Tibial nerve (tissue), 4 donors: Measurements from ENCODE around the gene RPS6KA2. TPM values are rescaled to one million over a fixed set of nuclear protein-coding genes. Genes with fewer than 3 reads are reported as not detected.

ENCODE experiments used
- DNase-seq, 2 donors: peaks; one replicate each; pipeline ENCODE4 v3.0.0-alpha.2; 2019; ENCODE audit warnings: low spot score in 2 of 2
- H3K27ac ChIP-seq, 4 donors: fragments of 200-600 bp; sonication (generic) in 3 of 4; one replicate each; pipeline ENCODE4 v1.5.1; 2017 to 2019; ENCODE audit warnings: mild to moderate bottlenecking in 1 of 4
- H3K27me3 ChIP-seq, 2 donors: fragments of 200-600 bp; sonication (generic) in 1 of 2; one replicate each; pipeline versions ENCODE4 v1.5.1 to v1.6.0; 2017 to 2019
- H3K36me3 ChIP-seq, 3 donors: fragments of 200-600 bp; sonication (generic); one replicate each; pipeline ENCODE4 v1.5.1; 2018 to 2019
- H3K4me1 ChIP-seq, 4 donors: fragments of 200-600 bp; sonication (generic) in 3 of 4; one replicate each; pipeline ENCODE4 v1.5.1; 2017 to 2019
- H3K4me3 ChIP-seq, 4 donors: fragments of 200-600 bp; sonication (generic) in 3 of 4; one replicate each; pipeline ENCODE4 v1.5.1; 2017 to 2019; ENCODE audit warnings: mild to moderate bottlenecking in 1 of 4, moderate library complexity in 1 of 4
- H3K9me3 ChIP-seq, 4 donors: fragments of 200-600 bp; sonication (generic) in 3 of 4; one replicate each; pipeline ENCODE4 v1.5.1; 2017 to 2019
- CTCF ChIP-seq, 5 experiments: fragments of 200-600 bp in 3 of 5; fragments of 450-650 bp in 2 of 5; sonication (generic) in 3 of 5; IDR thresholded peaks; one replicate each; pipeline ENCODE4 v1.5.1; 2016 to 2019; ENCODE audit warnings: antibody characterized with exemption in 5 of 5, mild to moderate bottlenecking in 3 of 5, moderate library complexity in 2 of 5
- EP300 ChIP-seq, 2 donors: sonication (generic); formaldehyde crosslinking; IDR thresholded peaks; one replicate each; pipeline ENCODE4 v1.6.1; 2017; ENCODE audit warnings: antibody characterized with exemption in 2 of 2, mild to moderate bottlenecking in 1 of 2
- POLR2A ChIP-seq, 2 donors: fragments of 450-650 bp; IDR thresholded peaks; one replicate each; pipeline ENCODE4 v1.6.1; 2017; ENCODE audit warnings: antibody characterized with exemption in 2 of 2, mild to moderate bottlenecking in 2 of 2, moderate library complexity in 2 of 2
- WGBS, 2 donors: methylation state at CpG; one replicate each; pipeline ENCODE4 v1.1.5; 2018; 5-methylcytosine and 5-hydroxymethylcytosine counted together
- total RNA-seq, 4 donors: library from RNA; depleted of rRNA; stranded (reverse); fragments of >200 nt; gene quantifications; one replicate each; pipeline ENCODE4 v1.1.0, GENCODE V29; 2016

RPS6KA2 gene
- total RNA-seq, 4 donors from 2014 or later, result 89.6 to 153 (median 103) TPM

GRCh38 chr6:166555086-166555485 lies 72.0 kb downstream of the RPS6KA2 start:
- peak overlapping the region in 2 of 4 donors; percentile 87 to 88 for H3K27ac ChIP-seq
- H3K4me3 ChIP-seq, result no peak overlapping the region
- no peak for DNase-seq
- no peak for TF ChIP-seq CTCF (IDR thresholded peaks at IDR 0.05)
- no peak for TF ChIP-seq POLR2A (IDR thresholded peaks at IDR 0.05)
- no peak for TF ChIP-seq EP300 (IDR thresholded peaks at IDR 0.05)
- peaks cover 0 to 4% (median 0%) of the 10 kb centered on the region in 3 donors for H3K36me3 ChIP-seq
- no peaks in the 10 kb centered on the region for H3K27me3 ChIP-seq
- H3K9me3 ChIP-seq, result peaks cover 0 to 14% (median 2%) of the 10 kb centered on the region in 4 donors
- WGBS, 2 donors, result 77 to 82% methylated on average over 6 of the region's 6 CpGs
- H3K4me1 ChIP-seq, result peaks cover 0 to 53% (median 13%) of the 10 kb centered on the region in 4 donors

- Histone ChIP-seq H3K27me3 (no peaks in the 10 kb centered on the region), H3K9me3 (peaks cover 0 to 7% (median 0%) of the 10 kb centered on the region in 4 donors), H3K4me1 (peaks cover 0 to 53% (median 13%) of the 10 kb centered on the region in 4 donors), H3K4me3 (no peak overlapping the region), H3K36me3 (peaks cover 0 to 4% (median 0%) of the 10 kb centered on the region in 3 donors), H3K27ac (peak overlapping the region in 3 of 4 donors; percentile 5 to 88 (median 87))
- 38 to 48% methylated on average over 8 of the region's 8 CpGs for WGBS, 2 donors
- TF ChIP-seq POLR2A (IDR thresholded peaks at IDR 0.05) (no peak), EP300 (IDR thresholded peaks at IDR 0.05) (peak in 1 of 2 donors; percentile 10), CTCF (IDR thresholded peaks at IDR 0.05) (no peak)
- DNase-seq, result no peak
Measured at GRCh38 chr6:166554316-166554715, 72.7 kb downstream of the RPS6KA2 start.

GRCh38 chr6:166553563-166554271 lies 73.3 kb downstream of the RPS6KA2 start:
- Histone ChIP-seq H3K36me3 (peaks cover 0 to 7% (median 0%) of the 10 kb centered on the region in 3 donors), H3K4me3 (no peak overlapping the region), H3K27me3 (no peaks in the 10 kb centered on the region), H3K4me1 (peaks cover 0 to 53% (median 13%) of the 10 kb centered on the region in 4 donors), H3K9me3 (peaks cover 0 to 3% (median 0%) of the 10 kb centered on the region in 4 donors), H3K27ac (peak overlapping the region in 3 of 4 donors; percentile 5 to 88 (median 87))
- TF ChIP-seq CTCF (IDR thresholded peaks at IDR 0.05), result no peak
- no peak for TF ChIP-seq EP300 (IDR thresholded peaks at IDR 0.05)
- no peak for TF ChIP-seq POLR2A (IDR thresholded peaks at IDR 0.05)
- 56 to 65% methylated on average over 13 of the region's 13 CpGs for WGBS, 2 donors
- peak; percentile 43 to 55 for DNase-seq

GRCh38 chr6:166552600-166552999 lies 74.5 kb downstream of the RPS6KA2 start:
- TF ChIP-seq CTCF (IDR thresholded peaks at IDR 0.05), result no peak
- TF ChIP-seq EP300 (IDR thresholded peaks at IDR 0.05), result no peak
- no peak for TF ChIP-seq POLR2A (IDR thresholded peaks at IDR 0.05)
- Histone ChIP-seq H3K27ac (peak overlapping the region in 1 of 4 donors; percentile 88), H3K36me3 (peaks cover 0 to 9% (median 0%) of the 10 kb centered on the region in 3 donors), H3K9me3 (peaks cover 0 to 3% (median 0%) of the 10 kb centered on the region in 4 donors), H3K4me3 (no peak overlapping the region), H3K4me1 (peaks cover 0 to 53% (median 12%) of the 10 kb centered on the region in 4 donors), H3K27me3 (no peaks in the 10 kb centered on the region)
- no peak for DNase-seq
- 78 to 84% methylated on average over 7 of the region's 7 CpGs for WGBS, 2 donors
